Activated CD8-positive, alpha-beta memory T cell treated with anti-CD3 and anti-CD28 coated beads for 48 hours (primary cell): ENCODE results near the gene TACC2.
"Not testable (repeated sequence)": the region's sequence is repeated elsewhere in the genome, so short reads cannot be mapped to it uniquely, and the experiment has no call there.

Experiments
- DNase-seq, 3 experiments: peaks; one replicate each; pipeline ENCODE4 v3.0.0-alpha.2; 2020; ENCODE audit warnings: low read depth in 2 of 3, low spot score in 2 of 3

TACC2 gene

GRCh38 chr10:122089311-122090017 is 100.5 kb downstream of the TACC2 start:
- no peak for DNase-seq

DNA sequence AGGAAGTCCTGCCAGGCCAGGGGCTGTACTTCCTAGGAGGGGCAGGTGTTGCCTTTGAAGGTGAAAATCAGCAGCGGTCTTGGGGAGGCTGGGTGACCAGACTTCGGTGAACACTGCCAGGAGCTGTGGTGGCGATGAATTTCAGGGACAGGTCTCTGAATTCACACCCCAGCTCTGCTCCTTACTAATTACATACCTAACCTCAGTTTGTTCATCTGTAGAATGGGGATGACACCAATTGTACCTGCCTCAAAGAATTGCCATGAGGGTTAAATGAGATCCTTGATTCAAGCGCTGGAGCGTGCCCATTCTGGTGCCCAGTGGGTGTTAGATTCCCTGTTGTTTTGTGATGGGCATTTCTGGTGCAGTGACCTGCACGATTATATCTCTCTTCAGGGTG is 102.8 kb downstream of the TACC2 start:
- no peak for DNase-seq

DNA sequence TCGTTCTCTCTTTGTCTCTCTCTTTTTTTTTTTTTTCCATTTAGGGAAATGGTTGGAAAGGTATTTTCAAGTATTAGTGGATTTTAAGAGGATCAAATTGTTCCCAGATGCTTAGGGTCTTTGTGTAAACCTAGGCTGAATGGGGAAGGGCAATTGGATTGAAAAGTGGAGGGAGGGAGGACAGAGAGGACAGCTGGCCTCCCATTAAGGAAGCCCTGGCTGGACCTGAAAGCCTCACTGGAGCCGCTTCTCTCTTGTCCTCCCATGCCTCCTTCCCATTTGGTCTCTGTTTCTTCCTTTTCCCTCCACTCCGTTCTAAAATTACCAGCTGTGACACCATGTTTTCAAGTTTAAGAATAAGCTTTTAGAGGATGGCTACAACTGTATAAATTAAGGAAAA is 104.1 kb downstream of the TACC2 start:
- no peak for DNase-seq

DNA sequence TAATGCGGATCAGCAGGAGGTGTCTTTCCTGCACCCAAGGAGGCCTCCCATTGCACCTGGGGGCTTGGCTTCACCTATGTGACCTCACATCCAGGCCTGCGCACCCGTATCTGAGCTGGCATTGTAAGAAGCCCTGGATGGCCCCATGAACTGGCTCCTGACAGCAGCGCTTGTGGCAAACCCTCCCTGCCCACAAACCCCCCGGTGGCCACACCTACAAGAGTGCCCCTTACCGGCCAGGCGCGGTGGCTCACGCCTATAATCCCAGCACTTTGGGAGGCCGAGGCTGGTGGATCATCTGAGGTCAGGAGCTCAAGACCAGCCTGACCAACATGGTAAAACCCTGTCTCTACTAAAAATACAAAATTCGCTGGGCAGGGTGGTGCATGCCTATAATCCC is 107.2 kb downstream of the TACC2 start:
- DNase-seq, result not testable (repeated sequence)

GRCh38 chr10:122096705-122097104 is 107.7 kb downstream of the TACC2 start:
- no peak for DNase-seq

- DNase-seq, result no peak
Measured at GRCh38 chr10:122097935-122098334, 109.0 kb downstream of the TACC2 start.

- DNase-seq, result no peak
Measured at GRCh38 chr10:122098924-122099323, 110.0 kb downstream of the TACC2 start.

- DNase-seq, result no peak
Measured at GRCh38 chr10:122099562-122099961, 110.6 kb downstream of the TACC2 start.

DNA sequence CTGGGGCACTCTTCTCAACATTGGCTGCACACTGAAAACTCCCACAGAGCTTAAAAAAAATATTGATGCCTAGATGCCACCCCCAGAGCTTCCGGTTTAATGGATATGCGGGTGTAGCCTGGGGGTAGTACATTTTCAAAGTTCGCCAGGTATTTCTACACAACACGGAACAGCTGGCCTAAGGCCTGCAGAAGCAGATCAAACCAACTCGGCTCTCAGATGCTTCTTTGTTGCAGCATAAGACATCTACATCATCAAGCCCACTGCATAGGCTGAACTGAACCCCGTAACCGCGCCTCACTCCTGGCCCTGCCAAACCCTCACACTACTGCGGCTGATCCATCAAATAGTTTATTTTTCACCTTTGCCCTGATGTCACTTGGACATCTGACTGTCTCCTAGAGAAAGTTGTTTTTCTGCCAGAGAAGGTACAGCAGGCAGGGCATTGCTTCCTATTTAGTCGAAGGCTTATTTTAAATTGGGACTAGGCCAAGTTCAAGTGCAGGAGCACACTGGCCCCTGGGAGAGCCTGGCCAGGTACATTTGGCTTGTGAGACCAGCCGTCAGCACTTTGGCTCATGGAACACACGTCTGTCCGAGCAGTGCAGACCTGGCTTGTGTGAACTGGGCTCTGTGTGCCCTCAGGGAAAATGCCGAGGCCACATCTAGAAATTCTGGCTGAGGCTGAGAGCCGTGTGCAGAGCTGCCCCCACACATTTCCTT is 113.3 kb downstream of the TACC2 start:
- no peak for DNase-seq

DNA sequence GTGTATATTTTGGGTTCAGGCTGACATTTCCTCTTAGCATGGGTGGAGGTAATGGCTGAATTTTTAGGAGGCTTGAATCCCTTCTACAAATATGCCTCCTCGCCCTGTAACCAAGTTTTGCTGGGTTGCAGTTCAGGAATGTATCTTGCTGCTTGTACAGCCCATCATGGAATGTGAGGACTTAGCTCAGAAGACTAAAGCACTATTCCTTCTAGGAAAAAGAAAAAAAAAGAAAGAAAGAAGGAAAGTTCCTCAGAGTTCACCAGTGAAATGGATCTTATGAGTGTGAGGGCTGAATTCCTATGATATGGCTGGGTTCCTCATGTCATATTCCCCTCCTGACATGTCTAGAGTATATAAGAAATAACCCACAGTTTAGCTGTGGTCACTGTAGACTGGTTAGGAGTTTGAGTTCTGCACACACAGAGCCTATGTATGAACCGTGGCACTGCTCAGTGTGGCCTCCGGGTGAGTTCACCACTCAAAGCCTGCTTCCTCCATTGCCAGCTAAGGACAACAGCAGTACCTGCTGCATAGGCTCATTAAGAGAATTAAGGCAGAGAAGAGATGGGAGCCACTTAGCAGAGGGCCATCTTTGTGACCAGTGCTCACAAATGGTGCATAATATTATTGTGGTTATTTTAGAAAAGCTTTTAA is 114.0 kb downstream of the TACC2 start:
- DNase-seq, result no peak

DNA sequence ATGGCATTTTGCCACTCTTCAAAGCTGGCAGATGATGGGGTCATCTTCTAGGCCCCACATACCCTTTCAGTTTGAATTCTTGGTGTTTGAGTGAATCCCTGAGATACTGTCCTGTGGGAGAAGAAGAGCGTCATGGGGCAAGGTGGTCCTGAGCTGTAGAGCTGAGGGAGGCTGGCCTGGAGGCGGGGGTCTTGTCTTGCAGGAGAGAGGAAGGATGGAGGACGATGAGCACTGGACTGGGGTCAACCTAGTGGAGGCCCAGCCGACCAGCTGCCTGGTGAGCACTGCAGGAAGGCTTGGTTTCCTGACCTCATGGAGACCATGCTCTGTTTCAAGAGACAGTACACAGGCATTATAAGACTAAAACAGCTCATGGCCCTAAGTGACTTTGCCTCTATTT is 114.6 kb downstream of the TACC2 start:
- DNase-seq, result no peak

- not testable (repeated sequence) for DNase-seq
Measured at GRCh38 chr10:122108786-122109185, 119.8 kb downstream of the TACC2 start.

GRCh38 chr10:122112021-122112616 is 123.2 kb downstream of the TACC2 start:
- no peak for DNase-seq

GRCh38 chr10:122112625-122113160 is 123.7 kb downstream of the TACC2 start:
- no peak for DNase-seq

- DNase-seq, result no peak
Measured at GRCh38 chr10:122113161-122113944, 124.4 kb downstream of the TACC2 start.

DNA sequence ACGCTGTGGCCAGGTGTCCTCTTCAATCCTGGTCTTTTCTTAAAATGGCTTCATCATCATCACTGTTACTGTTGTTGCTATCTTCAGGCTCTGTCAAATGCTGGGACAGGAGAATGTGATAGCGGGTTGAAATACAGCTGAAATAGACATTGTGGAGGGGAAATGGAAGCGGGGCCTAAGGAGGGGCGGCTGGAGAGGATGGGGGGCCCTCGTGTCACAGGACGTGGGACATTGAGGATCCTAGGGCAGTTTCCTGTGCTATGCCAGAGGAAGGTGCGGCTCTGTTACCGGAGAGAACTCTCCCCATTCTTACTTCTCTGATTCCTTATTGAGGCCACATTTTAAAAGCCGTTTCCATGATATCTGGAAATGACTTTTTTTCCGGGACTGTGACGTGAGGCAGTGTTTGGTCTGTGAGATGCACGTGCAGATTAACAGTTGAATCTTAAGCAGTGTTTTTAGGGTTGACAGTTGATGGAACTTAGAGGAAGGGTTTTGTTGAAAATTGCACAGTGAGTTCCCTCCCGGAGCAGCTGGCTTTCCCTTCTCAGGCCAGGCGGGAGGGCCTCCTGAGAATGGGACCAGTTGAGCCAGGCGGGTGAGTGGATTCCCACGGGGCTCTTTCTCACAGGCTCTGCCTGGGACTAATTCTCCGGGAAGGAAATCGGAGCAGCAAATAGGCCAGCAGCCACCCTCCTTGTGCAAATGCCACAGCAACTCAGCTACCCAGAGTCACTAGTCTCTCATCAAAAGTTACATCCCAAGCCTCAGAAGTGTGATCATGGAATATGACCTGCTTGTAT is 125.2 kb downstream of the TACC2 start:
- DNase-seq, result no peak

- DNase-seq, result no peak
Measured at GRCh38 chr10:122115874-122116273, 126.9 kb downstream of the TACC2 start.

DNA sequence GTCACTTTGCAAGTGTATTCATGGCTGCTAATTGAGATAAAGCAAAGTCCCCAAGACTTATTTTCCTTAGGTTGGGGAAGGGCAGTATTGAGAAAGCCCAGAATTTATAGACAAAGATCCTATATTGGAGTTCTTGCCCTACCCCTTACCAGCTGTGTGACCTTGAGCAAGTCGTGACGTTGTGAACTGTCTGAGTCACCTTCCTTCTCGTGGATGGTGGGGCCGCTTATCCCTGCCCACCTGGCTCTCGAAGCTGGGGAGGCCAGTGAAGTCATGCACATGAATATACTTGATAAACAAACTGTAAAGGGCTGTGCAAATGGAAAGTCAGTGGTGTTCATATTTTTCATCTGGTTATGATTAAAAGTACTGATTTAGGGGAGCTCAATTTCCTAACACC is 127.4 kb downstream of the TACC2 start:
- DNase-seq, result no peak

DNA sequence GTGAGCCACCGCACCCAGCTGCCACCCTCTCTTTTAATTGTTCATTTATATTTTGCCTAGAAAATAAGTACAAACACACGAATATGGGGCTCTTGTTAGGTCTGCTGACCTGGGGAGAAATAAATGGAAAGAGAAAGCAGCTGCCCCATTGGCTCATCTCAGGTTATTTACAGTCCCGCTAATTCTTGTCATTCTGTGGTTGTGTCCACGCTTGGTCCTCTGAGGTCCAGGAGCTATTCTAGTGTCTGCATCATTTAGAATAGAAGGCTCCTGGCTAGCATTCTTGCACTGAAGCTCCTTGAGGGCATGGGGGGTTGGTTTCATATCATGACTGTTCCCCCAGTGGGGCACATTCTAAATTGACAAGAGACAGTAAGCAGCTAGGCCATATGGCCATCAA is 128.5 kb downstream of the TACC2 start:
- DNase-seq, result no peak
